GM19035 (cell line): Measurements from ENCODE around the gene RAPGEF2.
A peak's percentile ranks its signal among the peaks of the same experiment; 100 is the strongest.

ENCODE experiments used
- ATAC-seq: cut with Tn5 transposase; IDR thresholded peaks from one replicate; pipeline ENCODE4 v1.9.1; 2021; ENCODE audit not compliant: unreplicated experiment

The RAPGEF2 gene

GRCh38 chr4:159134429-159134828 lies 31.6 kb downstream of the RAPGEF2 start:
- ATAC-seq: no peak

GRCh38 chr4:159137176-159137575 lies 34.3 kb downstream of the RAPGEF2 start:
- no peak for ATAC-seq

DNA sequence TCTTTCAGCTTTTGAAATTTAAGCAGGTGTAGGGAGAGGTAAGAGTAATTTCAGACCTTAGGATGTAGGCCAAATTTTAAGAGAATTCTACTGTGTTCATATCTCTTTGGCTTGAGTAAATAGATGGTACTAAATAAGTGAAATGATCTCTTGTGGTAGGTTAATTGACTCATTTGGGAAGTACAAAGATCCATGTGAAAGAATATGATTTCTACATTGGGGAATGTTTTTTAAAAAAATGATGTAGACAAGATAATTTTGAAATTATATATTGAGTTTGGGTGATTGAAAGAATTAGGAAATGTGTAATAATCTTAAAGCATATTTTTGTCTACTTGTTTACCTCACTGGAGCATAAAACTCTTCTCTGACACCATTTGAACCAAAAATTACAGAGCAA lies 35.6 kb downstream of the RAPGEF2 start:
- ATAC-seq: no peak

GRCh38 chr4:159141193-159141592 lies 38.3 kb downstream of the RAPGEF2 start:
- no peak for ATAC-seq

- ATAC-seq: no peak
Observed at GRCh38 chr4:159142241-159142640, 39.4 kb downstream of the RAPGEF2 start.

- ATAC-seq: no peak
Observed at GRCh38 chr4:159142681-159143384, 40.0 kb downstream of the RAPGEF2 start.

- ATAC-seq: no peak
Observed at GRCh38 chr4:159143687-159144086, 40.8 kb downstream of the RAPGEF2 start.

DNA sequence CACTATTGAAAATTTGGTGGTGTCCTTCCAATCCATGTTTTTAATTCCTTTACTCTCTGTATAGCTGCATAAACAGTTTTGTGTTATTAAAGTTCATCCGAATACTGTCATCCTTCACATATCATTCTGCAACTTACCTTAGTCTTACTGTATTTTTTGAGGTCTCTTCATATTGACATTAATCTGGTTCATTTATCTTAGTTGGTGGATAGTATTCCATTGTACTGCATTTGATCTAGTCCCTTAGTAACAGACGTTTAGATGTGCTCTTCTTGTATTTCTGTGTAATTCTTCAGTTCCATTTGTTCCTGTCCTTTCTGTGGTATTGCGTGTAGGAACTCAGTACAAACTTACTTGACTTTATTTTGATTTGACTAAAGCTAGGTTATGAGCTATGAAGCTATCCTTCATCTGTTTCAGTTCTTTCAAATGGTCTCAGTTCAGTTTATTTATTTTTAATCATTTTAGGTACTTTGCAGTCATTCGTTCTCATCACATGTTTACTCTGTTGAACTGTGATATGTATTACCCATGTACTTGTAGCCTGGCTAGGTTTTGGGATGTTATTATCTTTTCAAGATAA lies 41.3 kb downstream of the RAPGEF2 start:
- ATAC-seq: no peak

DNA sequence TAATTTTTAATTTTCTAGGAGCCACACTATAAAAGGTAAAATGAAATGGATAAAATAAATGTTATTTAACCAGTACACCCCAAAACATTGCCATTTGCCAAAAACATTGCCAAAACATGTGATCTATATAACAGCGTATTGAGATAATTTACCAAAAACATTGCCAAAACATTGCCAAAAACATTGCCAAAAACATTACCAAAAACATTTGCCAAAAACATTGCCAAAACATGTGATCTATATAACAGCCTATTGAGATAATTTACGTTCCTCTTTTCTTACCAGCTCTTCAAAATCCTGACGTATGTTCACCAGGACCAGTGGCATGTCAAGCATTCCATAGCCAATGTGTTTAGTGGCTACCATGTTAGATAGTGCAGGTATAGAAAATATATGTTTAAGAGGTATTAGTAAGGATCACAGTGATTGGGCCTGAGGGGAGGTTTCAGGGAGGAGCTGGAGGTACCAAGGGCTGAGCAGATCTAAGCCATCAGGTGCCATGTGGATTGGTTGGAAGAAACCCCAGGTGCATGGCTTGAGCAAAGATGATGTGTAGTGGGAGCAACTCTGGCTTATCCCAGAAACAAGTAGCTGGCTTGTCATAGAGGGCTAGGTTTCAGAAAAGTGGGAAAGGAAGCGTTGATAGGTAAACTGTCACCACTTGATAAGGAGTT lies 42.6 kb downstream of the RAPGEF2 start:
- ATAC-seq: no peak

GRCh38 chr4:159145992-159146330 lies 43.1 kb downstream of the RAPGEF2 start:
- ATAC-seq: no peak

- ATAC-seq: no peak
Observed at GRCh38 chr4:159146488-159146887, 43.6 kb downstream of the RAPGEF2 start.

DNA sequence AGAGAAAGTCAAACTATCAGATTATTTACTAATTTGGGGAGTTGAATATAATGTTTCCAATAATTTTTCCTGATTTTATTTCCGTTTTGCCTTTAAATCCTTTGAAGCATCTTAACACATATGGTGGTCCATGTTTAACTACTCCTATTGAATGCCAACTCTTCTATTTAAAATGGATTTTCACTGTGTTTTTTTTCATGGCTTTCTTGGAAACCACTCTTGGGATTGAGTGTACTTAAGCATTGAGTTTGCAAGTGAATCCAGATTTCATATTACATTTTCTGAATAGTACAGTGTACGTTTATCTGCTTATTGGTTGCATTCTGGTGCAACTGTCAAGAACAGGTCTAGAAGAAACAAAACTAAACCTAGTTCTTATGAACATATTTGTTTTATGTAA lies 45.6 kb downstream of the RAPGEF2 start:
- no peak for ATAC-seq

- ATAC-seq: no peak
Observed at GRCh38 chr4:159149666-159150065, 46.8 kb downstream of the RAPGEF2 start.

- peak; percentile 29 for ATAC-seq
Observed at GRCh38 chr4:159150396-159150795, 47.5 kb downstream of the RAPGEF2 start.

GRCh38 chr4:159150821-159151390 lies 48.0 kb downstream of the RAPGEF2 start:
- ATAC-seq: peak; percentile 66

DNA sequence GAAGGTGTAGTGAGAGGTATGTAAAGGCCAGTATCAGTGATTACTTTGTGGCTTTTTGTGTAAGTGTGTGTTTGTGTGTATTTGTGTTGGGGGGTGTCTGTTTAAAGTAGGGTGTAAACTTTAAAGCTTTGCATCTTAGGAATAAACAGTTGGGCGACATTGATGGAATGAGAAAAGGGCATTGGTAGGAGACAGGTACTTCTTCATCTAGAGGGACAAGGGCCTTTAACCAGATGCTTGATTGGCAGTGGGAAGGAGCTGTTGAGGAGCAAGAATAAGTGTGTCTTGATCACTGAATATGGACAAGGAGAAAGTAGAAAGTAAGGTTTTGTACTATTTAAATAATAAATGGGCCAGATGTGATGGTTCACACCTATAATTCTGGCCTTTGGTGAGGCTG lies 48.8 kb downstream of the RAPGEF2 start:
- ATAC-seq: no peak

DNA sequence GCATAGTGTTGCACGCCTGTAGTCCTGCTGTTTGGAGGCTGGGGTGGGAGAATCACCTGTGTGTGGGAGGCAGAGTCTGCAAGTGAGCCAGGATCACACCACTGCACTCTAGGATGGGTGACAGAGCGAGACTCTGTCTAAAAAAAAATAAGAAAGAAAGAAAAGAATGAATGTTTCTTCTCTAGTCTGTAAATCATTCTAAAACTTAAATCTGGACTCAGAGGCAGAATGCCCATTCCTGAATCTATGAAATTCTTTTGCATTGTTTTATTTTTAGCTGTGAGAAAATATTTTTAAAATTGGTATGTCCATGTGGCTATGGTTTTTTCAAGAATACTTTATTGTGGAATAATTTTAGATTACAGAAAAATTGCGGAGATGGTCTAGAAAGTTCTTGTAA lies 49.3 kb downstream of the RAPGEF2 start:
- ATAC-seq: no peak

DNA sequence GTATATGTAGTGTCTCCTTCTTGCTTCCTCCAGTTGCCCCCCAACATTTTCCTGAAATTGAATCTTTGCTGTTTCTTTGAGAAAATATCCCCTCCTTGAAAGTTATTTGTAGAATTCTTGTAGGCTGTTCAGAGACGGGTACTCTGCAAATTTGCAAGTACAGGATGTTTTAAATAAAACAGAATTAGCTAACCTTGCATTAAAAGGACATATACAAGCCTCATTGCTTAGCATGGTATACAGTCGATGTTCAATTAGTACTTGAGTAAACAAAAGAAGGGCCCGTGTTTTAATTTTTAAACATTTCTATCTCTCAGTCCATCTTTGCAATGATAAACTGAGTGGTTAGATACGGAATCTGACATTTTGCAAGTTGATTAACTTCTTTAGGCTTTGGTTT lies 50.8 kb downstream of the RAPGEF2 start:
- no peak for ATAC-seq

DNA sequence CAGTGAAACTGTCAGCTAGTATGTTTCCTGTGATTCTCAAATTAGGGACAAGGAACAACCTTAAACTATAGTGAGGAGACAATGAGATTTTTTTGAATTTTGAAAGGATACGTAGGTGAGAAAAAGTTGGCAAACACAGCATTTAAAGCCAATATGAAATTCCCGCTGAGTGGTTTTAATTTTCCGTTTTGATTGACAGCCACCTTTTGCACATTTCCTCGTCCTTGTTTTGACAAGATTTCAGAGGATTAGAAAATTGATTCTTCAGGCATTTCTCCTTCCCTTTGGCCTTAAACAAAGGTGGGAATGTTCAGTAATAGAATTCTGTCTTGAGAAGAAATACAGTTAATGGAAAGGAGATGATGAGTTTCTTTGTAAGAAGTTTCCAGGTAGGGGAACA lies 52.2 kb downstream of the RAPGEF2 start:
- ATAC-seq: no peak

GRCh38 chr4:159158083-159158617 lies 55.3 kb downstream of the RAPGEF2 start:
- ATAC-seq: no peak

GRCh38 chr4:159158985-159159384 lies 56.1 kb downstream of the RAPGEF2 start:
- no peak for ATAC-seq

- no peak for ATAC-seq
Observed at GRCh38 chr4:159159611-159160010, 56.7 kb downstream of the RAPGEF2 start.
